ENCODE data around the gene CLASP1. TPM values are rescaled to one million over a fixed set of nuclear protein-coding genes. Genes with fewer than 3 reads are reported as not detected.

Gene CLASP1
- total RNA-seq, 2 experiments from 2014 or later: 58.0 to 58.5 TPM

DNA sequence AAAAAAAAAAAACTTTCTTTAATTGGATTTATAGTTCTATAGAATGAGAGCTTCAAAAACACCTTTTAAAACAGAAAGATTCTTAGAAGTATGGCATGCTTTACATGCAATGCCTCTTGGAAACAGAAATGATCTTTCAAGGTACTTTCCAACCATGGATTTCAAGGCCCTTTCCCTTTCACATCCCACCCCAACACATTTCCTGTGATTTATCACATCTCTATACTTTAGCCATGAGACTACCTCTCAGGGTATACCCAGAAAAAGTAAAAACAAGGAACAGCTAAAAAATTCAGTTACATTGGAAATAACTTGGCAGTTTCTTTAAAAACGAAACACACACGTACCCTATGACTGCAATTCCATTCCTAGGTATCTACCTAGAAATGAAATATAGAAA, 103.3 kb downstream of the CLASP1 start:
- ATAC-seq (ENCODE audit: poor library complexity) (no peak), DNase-seq (no peak)
- Histone ChIP-seq H3K4me3 (ENCODE audit: low read length) (no peak overlapping the region), H3K36me3 (ENCODE audit: insufficient read depth, low read length) (no peaks in the 10 kb centered on the region), H3K27me3 (ENCODE audit: control insufficient read depth in 1 of 2, insufficient read depth in 2 of 2, low read length in 2 of 2) (no peaks in the 10 kb centered on the region), H3K9me3 (ENCODE audit: control insufficient read depth in 1 of 2, insufficient read depth in 1 of 2, low read length in 2 of 2) (no peaks in the 10 kb centered on the region), H3K4me1 (ENCODE audit: insufficient read depth, low read length) (peaks cover 10% of the 10 kb centered on the region), H3K27ac (ENCODE audit: low read depth in 1 of 2, low read length in 2 of 2) (no peak overlapping the region)
- Mint-ChIP-seq H3K4me1 (ENCODE audit: low read depth) (peaks cover 54% of the 10 kb centered on the region), H3K27me3 (no peaks in the 10 kb centered on the region), H3K9me3 (peaks cover 4% of the 10 kb centered on the region), H3K36me3 (ENCODE audit: low read depth) (peaks cover 5% of the 10 kb centered on the region), H3K4me3 (no peak overlapping the region), H3K27ac (no peak overlapping the region)
- intact Hi-C loops (cut with DNase I, micrococcal nuclease): no loop called here
- TF ChIP-seq, protein P1, sequence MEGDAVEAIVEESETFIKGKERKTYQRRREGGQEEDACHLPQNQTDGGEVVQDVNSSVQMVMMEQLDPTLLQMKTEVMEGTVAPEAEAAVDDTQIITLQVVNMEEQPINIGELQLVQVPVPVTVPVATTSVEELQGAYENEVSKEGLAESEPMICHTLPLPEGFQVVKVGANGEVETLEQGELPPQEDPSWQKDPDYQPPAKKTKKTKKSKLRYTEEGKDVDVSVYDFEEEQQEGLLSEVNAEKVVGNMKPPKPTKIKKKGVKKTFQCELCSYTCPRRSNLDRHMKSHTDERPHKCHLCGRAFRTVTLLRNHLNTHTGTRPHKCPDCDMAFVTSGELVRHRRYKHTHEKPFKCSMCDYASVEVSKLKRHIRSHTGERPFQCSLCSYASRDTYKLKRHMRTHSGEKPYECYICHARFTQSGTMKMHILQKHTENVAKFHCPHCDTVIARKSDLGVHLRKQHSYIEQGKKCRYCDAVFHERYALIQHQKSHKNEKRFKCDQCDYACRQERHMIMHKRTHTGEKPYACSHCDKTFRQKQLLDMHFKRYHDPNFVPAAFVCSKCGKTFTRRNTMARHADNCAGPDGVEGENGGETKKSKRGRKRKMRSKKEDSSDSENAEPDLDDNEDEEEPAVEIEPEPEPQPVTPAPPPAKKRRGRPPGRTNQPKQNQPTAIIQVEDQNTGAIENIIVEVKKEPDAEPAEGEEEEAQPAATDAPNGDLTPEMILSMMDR (IDR thresholded peaks at IDR 0.05): no peak
- POLR2A ChIA-PET: interaction anchor here (1.3 kb wide), 1 partner anchor 15 kb away, joined by 5 read pairs; the partner anchor contains the start of gene RNU4ATAC
- CTCF ChIA-PET: interaction anchor here (1.5 kb wide), 1 partner anchor 97 kb away, joined by 3 read pairs; no protein-coding TSS in a partner anchor

DNA sequence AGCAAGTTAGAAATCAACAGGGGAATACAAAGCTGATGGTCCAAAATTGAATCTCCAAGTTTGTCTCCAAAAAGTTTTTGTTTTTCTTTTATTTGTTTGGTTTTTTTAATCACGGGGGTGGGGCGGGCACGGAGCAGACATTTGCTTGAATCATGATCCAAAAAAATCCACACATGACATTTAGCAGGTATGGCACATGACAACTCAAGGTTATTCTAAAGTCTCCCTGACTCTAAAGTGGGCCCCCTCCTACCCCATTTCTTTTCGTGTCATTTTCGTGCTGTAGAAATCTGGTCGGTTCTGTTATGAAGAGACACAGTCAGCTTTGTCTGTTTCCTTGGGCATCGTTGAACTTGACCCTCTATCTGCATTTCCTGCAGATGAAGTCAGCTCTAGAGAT, 104.0 kb downstream of the CLASP1 start:
- intact Hi-C loops (cut with DNase I, micrococcal nuclease): no loop called here
- ChIA-PET POLR2A (interaction anchor here (1.3 kb wide), 1 partner anchor 15 kb away, joined by 5 read pairs; the partner anchor contains the start of gene RNU4ATAC), CTCF (interaction anchor here (1.5 kb wide), 1 partner anchor 97 kb away, joined by 3 read pairs; no protein-coding TSS in a partner anchor)
- H3K36me3 ChIP-seq (ENCODE audit: insufficient read depth, low read length): no peaks in the 10 kb centered on the region
- no peaks in the 10 kb centered on the region for H3K9me3 ChIP-seq (ENCODE audit: control insufficient read depth in 1 of 2, insufficient read depth in 1 of 2, low read length in 2 of 2)
- no peak overlapping the region for H3K4me3 ChIP-seq (ENCODE audit: low read length)
- H3K4me1 Mint-ChIP-seq (ENCODE audit: low read depth): peaks cover 49% of the 10 kb centered on the region
- no peaks in the 10 kb centered on the region for H3K36me3 Mint-ChIP-seq (ENCODE audit: low read depth)
- DNase-seq (no peak), ATAC-seq (ENCODE audit: poor library complexity) (no peak)
- H3K27ac Mint-ChIP-seq: no peak overlapping the region
- H3K9me3 Mint-ChIP-seq: peaks cover 4% of the 10 kb centered on the region
- peaks cover 11% of the 10 kb centered on the region for H3K4me1 ChIP-seq (ENCODE audit: insufficient read depth, low read length)
- H3K27me3 Mint-ChIP-seq: no peaks in the 10 kb centered on the region
- TF ChIP-seq, protein P1 (IDR thresholded peaks at IDR 0.05): no peak
- H3K4me3 Mint-ChIP-seq: no peak overlapping the region
- H3K27ac ChIP-seq (ENCODE audit: low read depth in 1 of 2, low read length in 2 of 2): no peak overlapping the region
- H3K27me3 ChIP-seq (ENCODE audit: control insufficient read depth in 1 of 2, insufficient read depth in 2 of 2, low read length in 2 of 2): no peaks in the 10 kb centered on the region

DNA sequence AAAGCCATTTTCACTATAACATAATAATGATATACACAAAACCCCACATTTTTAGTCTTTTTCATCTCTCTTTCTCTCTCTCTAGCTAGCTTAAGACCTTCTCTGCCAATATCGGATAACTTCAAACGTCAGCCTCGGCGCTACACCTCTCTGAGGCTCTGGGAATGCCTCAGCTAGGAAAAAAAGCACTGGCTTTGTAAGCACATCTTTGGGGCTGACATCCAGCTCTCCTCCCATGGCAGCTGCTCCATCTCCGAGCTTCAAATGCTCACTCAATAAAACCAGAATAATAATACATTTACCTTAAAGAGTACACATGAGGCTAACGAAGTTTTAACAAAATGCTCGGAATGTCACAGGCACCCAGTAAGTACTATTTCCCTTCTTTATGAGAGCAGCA, 107.8 kb downstream of the CLASP1 start:
- peaks cover 42% of the 10 kb centered on the region for H3K4me1 Mint-ChIP-seq (ENCODE audit: low read depth)
- DNase-seq: no peak
- TF ChIP-seq, protein P1 (IDR thresholded peaks at IDR 0.05): no peak
- H3K4me3 Mint-ChIP-seq: no peak overlapping the region
- POLR2A ChIA-PET: interaction anchor here (1.9 kb wide), 1 partner anchor 11 kb away, joined by 7 read pairs; the partner anchor contains the start of gene RNU4ATAC
- H3K27me3 Mint-ChIP-seq: no peaks in the 10 kb centered on the region
- no peaks in the 10 kb centered on the region for H3K36me3 ChIP-seq (ENCODE audit: insufficient read depth, low read length)
- no peaks in the 10 kb centered on the region for H3K9me3 Mint-ChIP-seq
- CTCF ChIA-PET: interaction anchor here (0.8 kb wide), 1 partner anchor 11 kb away, joined by 4 read pairs; the partner anchor contains the start of gene RNU4ATAC
- no peaks in the 10 kb centered on the region for H3K9me3 ChIP-seq (ENCODE audit: control insufficient read depth in 1 of 2, insufficient read depth in 1 of 2, low read length in 2 of 2)
- H3K36me3 Mint-ChIP-seq (ENCODE audit: low read depth): no peaks in the 10 kb centered on the region
- H3K27me3 ChIP-seq (ENCODE audit: control insufficient read depth in 1 of 2, insufficient read depth in 2 of 2, low read length in 2 of 2): no peaks in the 10 kb centered on the region
- H3K4me1 ChIP-seq (ENCODE audit: insufficient read depth, low read length): peaks cover 10% of the 10 kb centered on the region
- H3K27ac ChIP-seq (ENCODE audit: low read depth in 1 of 2, low read length in 2 of 2): no peak overlapping the region
- no peak overlapping the region for H3K4me3 ChIP-seq (ENCODE audit: low read length)
- no peak overlapping the region for H3K27ac Mint-ChIP-seq
- no peak for ATAC-seq (ENCODE audit: poor library complexity)
- intact Hi-C loops (cut with DNase I, micrococcal nuclease): no loop called here

Measured in CD4-positive, alpha-beta T cell (primary cell).